DMS153 (cell line): ENCODE results near the gene NT5C3B.

Experiments
- DNase-seq: peaks from one replicate; lab custom pipeline; 2025; lab: John Stamatoyannopoulos, UW

The NT5C3B gene

DNA sequence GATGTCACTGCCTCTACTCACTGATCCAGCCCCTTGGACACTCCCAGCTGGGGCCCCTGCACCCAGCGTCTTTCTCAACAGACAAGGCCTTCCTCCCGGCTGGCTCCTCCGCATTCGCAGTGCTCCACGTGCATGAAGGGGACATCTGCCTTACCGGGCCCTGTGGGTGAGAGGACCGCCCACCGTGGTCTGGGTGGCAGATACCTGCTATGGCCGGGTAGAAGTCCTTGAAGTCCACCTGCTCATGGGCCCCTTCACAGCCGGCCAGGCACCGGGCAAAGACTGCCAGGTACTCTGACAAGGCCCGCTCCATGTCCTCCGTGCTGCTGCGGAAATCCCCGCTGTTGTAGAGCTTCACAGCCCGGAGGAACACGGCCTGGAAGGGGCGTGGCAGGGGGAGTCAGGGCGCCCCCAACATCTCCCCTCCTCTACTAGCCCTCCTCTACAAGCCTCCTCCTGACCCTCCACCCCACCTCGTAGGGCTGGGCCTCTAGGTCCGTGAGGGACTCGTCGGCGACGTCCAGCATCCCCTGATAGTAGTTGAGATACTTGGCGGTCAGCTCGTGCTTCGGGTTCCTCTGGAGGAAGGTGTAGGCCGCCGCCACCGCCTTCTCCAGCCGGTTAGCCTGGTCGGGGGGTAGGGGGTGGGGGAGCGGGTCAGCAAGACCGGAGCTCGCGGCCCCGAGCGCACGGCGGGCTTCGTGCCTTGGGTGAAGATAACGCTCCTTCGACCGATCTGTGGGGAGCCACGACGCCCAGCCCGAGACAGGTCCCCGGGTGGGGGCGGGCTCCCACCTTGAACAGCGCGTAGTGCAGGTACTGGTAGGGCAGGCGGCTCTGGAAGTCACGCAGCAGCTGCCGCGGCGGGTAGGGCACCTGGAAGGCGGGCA is 25.1 kb downstream of the NT5C3B start:
- DNase-seq = no peak

DNA sequence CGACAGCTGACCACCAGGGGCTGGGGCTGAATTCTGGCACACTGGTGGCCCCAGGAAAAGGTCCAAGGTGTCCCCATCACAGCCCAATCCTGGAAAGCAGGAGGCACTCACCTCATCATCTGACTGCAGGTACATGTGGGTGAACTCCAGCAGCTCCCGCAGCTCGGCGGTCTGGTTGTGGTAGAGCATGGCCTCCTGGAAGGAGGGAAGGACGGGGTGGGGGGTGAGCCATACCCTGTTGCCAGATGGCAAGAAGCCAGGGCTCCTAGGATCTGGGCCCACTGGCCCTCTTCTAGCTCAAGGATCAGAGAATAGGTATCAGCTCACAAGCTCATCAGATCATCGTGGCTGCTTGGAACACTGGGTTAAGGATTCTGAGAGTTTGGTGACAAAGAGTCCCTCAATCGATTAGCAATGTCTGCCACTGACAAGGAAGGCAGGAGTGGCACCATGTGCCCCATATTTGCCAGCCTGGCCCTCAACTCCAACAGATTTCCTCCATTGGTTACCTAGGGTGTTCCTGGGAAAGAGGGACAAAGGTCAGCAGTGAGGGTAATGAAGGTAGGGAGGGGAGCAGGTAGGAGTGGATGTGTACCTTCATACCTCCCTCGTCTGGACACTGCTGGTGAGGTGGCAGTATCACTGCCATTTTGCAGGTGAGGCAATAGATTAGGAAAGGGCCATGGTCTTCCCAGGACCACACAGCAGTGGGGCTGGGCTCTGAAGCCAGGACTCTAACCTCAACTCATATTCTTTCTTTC is 29.2 kb downstream of the NT5C3B start:
- no peak for DNase-seq

DNA sequence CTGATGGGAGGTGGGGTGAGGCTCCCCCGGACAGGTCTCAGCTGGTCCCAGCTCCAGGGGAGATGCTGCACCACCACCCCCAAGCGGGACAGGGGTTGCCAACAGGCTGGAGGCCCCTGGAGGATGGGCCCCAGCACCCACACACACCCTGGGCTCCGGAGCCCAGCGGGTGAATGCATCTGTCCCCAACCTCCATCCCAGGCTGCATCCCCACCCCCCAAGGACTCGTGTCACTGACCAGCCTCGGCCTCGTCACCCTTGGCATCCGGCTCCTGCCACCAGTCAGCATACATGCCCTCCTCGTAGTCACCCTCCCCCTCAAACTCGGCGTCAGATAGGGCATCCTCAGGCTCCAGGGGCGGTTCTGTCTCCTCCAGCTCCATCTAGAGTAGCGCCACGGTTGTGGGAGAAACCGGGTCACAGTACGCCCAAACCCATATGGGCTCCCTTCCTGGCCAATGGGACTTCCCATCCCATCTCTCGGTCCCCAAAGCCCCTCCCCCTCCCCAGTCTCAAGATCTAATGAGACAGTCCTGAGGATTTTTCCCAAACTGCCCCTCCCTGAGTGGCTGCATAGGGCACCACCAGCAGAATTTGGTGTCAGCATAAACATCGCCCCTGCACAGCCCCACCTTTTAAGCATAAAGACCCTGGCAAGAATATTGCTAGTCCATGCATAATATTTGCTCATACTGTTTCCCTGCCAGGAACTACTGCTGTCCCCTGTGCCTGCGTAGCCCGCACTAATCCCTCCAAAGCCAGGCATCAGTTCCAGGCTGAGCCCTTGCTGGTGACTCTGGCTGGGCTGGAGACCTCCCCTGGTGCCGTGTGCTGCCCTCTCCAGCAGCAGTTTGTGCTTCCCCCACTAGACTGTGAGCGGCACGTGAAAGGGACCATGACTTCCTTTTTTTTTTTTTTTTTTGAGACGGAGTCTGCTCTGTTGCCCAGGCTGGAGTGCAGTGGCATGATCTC is 32.7 kb downstream of the NT5C3B start:
- no peak for DNase-seq

DNA sequence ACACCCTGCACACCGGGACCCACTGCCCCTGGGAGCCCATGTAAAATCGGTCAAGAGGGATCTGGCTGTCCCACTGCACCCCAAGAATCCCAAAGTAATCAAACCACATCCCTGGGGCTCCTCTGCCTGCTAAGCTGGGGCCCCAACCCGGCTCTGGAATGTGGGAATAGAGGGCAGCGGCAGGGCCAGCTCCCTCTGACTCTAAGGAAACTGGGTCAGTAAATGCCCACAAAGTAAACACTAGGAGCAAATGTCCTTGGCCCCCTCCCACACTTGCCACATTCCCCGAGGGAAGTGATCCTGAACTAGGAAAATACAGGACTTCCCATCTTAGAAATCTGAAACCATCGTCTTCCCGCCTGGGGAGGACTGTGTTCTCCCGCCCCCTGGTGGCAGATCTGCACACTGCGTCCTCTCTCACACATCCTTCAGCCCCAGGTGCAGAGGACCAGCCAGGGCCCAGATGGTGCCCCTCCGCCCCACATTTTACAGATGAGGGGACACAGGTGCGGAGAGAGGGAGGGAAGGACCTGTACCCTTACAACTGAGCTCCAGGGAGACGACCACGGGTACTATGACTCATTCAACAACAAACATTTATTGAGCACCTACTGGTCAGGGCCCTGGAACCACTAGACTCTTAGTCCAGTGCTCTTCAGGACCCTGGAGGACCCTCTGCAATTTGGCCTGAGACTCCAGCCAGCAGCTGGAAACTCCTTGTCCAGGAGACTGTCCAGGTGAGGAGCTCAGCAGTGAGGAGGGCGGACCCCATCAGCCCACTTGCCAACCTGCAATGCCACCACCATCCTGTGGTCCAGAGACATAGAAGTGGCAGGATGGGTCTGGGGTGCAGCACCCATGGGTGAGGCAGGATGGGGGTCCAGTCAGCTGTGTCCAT is 34.4 kb downstream of the NT5C3B start:
- peak; percentile 31 for DNase-seq

- DNase-seq = peak; percentile 53
These were observed 35.2 kb downstream of the NT5C3B start for GRCh38 chr17:41800601-41801373.

DNA sequence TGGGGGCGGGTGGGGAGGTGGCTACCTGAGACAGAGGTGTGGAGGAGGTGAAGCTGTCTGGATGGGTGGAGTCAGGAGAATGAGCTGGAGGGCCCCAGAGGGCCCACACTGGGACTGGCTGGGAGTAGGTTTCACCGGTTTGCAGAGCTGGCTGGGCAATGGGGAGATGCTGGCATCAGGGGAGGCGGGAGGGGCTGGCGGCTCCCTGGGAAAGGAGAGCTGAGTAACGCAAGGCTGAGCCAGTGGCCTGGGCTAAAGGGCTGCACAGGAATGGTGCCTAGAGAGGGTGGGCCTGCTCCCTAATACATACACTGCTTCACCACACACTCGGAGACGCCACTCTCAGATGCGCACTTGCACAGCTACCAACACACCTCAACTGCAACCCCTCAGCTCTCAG is 36.7 kb downstream of the NT5C3B start:
- DNase-seq = no peak

DNA sequence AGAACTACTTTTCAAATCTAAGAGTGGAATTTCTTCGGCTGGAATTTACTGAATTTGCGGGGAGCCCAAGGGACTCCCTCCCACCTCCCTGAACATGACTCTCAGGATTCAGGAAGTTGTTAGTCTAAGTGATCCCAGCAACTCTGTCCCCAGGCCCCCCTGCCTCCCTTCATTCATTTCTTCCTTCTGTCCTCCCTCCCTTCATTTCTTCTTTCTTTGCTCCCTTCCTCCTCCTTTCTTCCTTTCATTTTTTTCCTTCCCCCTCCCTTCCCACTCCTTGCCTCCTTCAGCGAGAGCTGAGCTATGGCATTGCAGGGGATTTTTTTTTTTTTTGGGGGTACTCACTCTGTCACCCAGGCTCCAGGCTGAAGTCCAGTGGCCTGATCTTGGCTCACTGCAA is 38.7 kb downstream of the NT5C3B start:
- DNase-seq = no peak

- no peak for DNase-seq
These were observed 39.7 kb downstream of the NT5C3B start for GRCh38 chr17:41796121-41796895.

- DNase-seq = no peak
These were observed 41.5 kb downstream of the NT5C3B start for GRCh38 chr17:41794540-41794975.

GRCh38 chr17:41793784-41794539 is 42.1 kb downstream of the NT5C3B start:
- DNase-seq = no peak

DNA sequence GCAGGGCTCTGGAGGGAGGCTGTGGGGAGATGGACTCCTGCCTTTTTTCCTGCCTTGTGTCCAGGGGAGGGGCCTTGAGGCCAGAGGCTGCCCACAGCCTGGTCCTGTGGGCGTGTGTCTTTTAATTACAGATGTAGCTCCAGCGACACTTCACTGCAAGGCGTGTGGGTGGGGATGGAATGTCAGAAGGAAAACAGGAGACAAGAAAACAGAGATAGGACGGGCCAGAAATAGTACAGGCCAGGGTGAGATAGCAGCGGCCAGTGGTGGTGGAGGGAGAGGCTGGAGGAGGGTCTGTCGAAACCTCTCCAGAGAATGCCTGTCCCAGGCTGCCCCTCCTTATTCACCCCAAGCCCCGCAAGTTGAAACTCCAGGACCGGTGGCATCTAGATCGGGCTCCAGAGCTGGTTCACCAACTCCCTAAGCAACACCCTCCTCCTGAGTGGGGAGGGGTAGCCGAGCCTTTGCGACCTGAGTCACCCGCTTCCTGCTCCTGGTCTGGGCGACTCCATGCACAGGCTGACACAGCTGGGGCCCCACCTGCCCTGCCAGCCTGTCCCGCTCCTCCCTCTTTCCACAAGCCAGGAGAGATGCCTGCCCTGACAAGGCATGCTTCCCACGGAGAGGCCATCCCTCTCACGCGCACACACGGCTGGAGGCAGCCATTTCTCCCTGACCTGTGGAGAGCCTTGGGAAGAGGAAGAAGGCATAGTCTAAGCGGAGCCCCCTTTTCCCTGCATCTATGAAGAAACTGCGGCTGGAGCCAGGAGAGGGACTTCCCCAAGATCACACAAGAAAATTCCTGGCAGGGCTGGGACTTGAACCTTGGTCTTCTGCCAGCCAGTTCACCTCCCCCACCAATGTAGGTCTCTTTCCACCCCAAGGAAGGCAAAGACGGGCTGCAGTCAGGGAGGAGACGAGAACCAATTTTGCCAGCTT is 42.9 kb downstream of the NT5C3B start:
- peak; percentile 16 for DNase-seq

DNA sequence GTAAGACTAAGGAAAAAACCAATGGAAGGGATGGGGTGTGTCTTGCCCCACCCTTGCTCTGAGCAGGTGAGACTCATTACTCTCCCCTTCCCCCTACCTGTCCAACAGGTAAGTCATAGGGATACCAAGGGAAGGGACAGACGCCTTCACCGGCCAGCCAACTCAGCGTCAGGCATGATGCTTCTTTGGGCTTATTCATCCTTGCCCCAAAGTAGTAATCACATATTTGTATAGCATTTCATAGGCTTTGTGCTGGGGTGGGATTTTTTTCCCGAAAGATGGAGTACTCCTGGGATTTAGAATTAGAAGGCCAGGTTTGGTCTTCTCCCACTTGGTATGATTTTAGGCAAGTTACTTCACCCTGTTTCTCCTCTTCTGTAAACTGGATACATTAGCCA is 49.0 kb downstream of the NT5C3B start:
- DNase-seq = no peak

GRCh38 chr17:41786227-41787020 is 49.6 kb downstream of the NT5C3B start, which contains the start of gene JUP:
JUP (minus strand) TSS chr17:41786711; CDS start chr17:41771854, 14,857 bp downstream.
- DNase-seq = peak; percentile 100

GRCh38 chr17:41785859-41786226 is 50.2 kb downstream of the NT5C3B start:
- peak; percentile 67 for DNase-seq

DNA sequence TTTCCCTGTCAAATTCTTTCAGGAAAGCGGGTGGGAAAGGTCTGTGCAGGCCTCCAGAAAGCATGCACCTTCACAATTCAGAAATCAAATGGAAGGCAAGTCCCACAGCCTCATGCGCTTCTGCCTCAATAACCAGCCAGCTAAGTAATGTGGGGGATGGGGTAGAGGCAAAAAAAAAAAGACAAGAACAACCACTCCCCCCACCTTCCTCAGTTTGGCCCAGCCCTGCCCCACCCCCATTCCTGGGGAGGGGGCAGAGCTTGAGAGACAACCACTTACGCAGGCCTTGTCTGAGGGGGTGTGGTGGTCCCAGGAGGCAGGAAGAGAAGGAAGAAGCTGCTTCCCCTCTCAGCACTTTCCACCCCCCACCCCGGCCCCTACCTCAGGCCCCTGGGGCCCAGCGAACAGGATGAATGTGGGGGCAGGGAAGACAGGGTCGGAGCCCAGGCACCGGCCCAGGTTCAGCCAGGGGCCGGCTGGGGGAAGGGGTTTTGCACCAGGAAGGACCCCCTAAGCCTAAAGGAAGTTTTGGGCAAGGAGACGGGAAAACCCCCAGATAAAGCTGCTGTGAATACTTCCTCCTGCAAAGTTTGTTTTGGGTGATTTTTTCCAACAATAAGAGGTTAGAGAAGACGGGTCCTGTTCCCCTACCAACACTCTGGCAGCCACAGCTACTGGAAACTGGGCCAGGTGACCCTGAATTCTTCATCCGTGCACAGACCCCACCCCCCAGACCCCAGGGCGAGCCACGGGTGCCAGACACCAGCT is 50.8 kb downstream of the NT5C3B start:
- DNase-seq = no peak
